NCI-H2227 (cell line): Measurements from ENCODE around the gene PPIA.
"Not testable (repeated sequence)": the region's sequence is repeated elsewhere in the genome, so short reads cannot be mapped to it uniquely, and the experiment has no call there.

ENCODE experiments used
- DNase-seq: peaks from one replicate; lab custom pipeline; 2025; ENCODE audit not compliant: unreplicated experiment; lab: John Stamatoyannopoulos, UW

PPIA gene

GRCh38 chr7:44819292-44819691 lies 22.8 kb downstream of the PPIA start:
- DNase-seq, result no peak

- no peak for DNase-seq
These were observed 26.8 kb downstream of the PPIA start for GRCh38 chr7:44823255-44823781.

GRCh38 chr7:44824894-44825526 lies 28.5 kb downstream of the PPIA start:
- DNase-seq, result no peak

GRCh38 chr7:44827567-44827966 lies 31.1 kb downstream of the PPIA start:
- DNase-seq, result no peak

- no peak for DNase-seq
These were observed 42.3 kb downstream of the PPIA start for GRCh38 chr7:44838751-44839150.

- not testable (repeated sequence) for DNase-seq
These were observed 46.2 kb downstream of the PPIA start for GRCh38 chr7:44842675-44843074.

GRCh38 chr7:44843440-44843839 lies 47.0 kb downstream of the PPIA start:
- DNase-seq, result not testable (repeated sequence)

- no peak for DNase-seq
These were observed 49.0 kb downstream of the PPIA start for GRCh38 chr7:44845451-44845850.

- DNase-seq, result not testable (repeated sequence)
These were observed 49.9 kb downstream of the PPIA start for GRCh38 chr7:44846390-44846789.

GRCh38 chr7:44846816-44847508 lies 50.5 kb downstream of the PPIA start:
- DNase-seq, result no peak

GRCh38 chr7:44847509-44847919 lies 51.0 kb downstream of the PPIA start:
- peak; percentile 93 for DNase-seq

GRCh38 chr7:44847920-44848634 lies 51.6 kb downstream of the PPIA start, which contains the start of gene H2AZ2:
H2AZ2 (minus strand) TSS chr7:44848087; CDS start chr7:44847971, 116 bp downstream.
- peak; percentile 99 for DNase-seq

- no peak for DNase-seq
These were observed 52.9 kb downstream of the PPIA start for GRCh38 chr7:44849259-44849884.

GRCh38 chr7:44849885-44850544 lies 53.5 kb downstream of the PPIA start:
- no peak for DNase-seq

- no peak for DNase-seq
These were observed 56.1 kb downstream of the PPIA start for GRCh38 chr7:44852590-44852989.
